Neutrophil (primary cell): ENCODE data around the gene TRABD2A.

Experiments used
- H3K27ac ChIP-seq: fragments of 200-600 bp; sonication (generic); 2 replicates; pipeline ENCODE4 v1.5.1; 2016; ENCODE audit warnings: mild to moderate bottlenecking, moderate library complexity
- H3K27me3 ChIP-seq: fragments of 200-600 bp; sonication (generic); 2 replicates; pipeline ENCODE4 v1.6.0; 2016; ENCODE audit warnings: mild to moderate bottlenecking
- H3K36me3 ChIP-seq: fragments of 200-600 bp; sonication (generic); 2 replicates; pipeline ENCODE4 v1.5.1; 2017
- H3K4me1 ChIP-seq, 2 experiments: fragments of 200-600 bp in 1 of 2; sonication (generic) in 1 of 2; 1 replicate in 1 of 2; 2 replicates in 1 of 2; pipeline versions ENCODE4 v1.5.1 to v1.6.1; 2013 to 2016; ENCODE audit warnings: low read depth in 1 of 2, low read length in 1 of 2, mild to moderate bottlenecking in 1 of 2, moderate library complexity in 1 of 2; ENCODE audit not compliant: control insufficient read depth in 1 of 2, insufficient read depth in 1 of 2
- H3K4me3 ChIP-seq, 2 experiments: fragments of 200-600 bp in 1 of 2; sonication (generic) in 1 of 2; 1 replicate in 1 of 2; 2 replicates in 1 of 2; pipeline ENCODE4 v1.5.1; 2013 to 2016; ENCODE audit warnings: low read depth in 1 of 2, low read length in 1 of 2, mild to moderate bottlenecking in 1 of 2, moderate library complexity in 1 of 2
- H3K9me3 ChIP-seq: fragments of 200-600 bp; sonication (generic); 2 replicates; pipeline ENCODE4 v1.5.1; 2016
- CTCF ChIP-seq: fragments of 200-600 bp; sonication (generic); IDR thresholded peaks from 2 replicates; pipeline ENCODE4 v1.5.1; 2016; ENCODE audit warnings: antibody characterized with exemption

The TRABD2A gene

GRCh38 chr2:84901593-84902120, 20.8 kb upstream of the TRABD2A start:
- Histone ChIP-seq H3K27me3 (peaks cover 17% of the 10 kb centered on the region), H3K36me3 (no peaks in the 10 kb centered on the region), H3K4me3 (no peak overlapping the region), H3K27ac (no peak overlapping the region), H3K9me3 (no peaks in the 10 kb centered on the region), H3K4me1 (peaks cover 13 to 18% of the 10 kb centered on the region in 2 experiments)
- TF ChIP-seq CTCF: no peak

- peaks cover 17% of the 10 kb centered on the region for H3K27me3 ChIP-seq
- no peak for TF ChIP-seq CTCF
- peaks cover 6 to 13% of the 10 kb centered on the region in 2 experiments for H3K4me1 ChIP-seq
- no peak overlapping the region for H3K4me3 ChIP-seq
- no peaks in the 10 kb centered on the region for H3K9me3 ChIP-seq
- no peaks in the 10 kb centered on the region for H3K36me3 ChIP-seq
- H3K27ac ChIP-seq: no peak overlapping the region
These were observed 20.1 kb upstream of the TRABD2A start for GRCh38 chr2:84900971-84901370.

GRCh38 chr2:84899304-84900204, 18.7 kb upstream of the TRABD2A start:
- TF ChIP-seq CTCF: no peak
- peaks cover 11% of the 10 kb centered on the region for H3K27me3 ChIP-seq
- peaks cover under 1 to 14% of the 10 kb centered on the region in 2 experiments for H3K4me1 ChIP-seq
- H3K36me3 ChIP-seq: no peaks in the 10 kb centered on the region
- H3K9me3 ChIP-seq: no peaks in the 10 kb centered on the region
- H3K27ac ChIP-seq: no peak overlapping the region
- no peak overlapping the region for H3K4me3 ChIP-seq

GRCh38 chr2:84897773-84898172, 16.9 kb upstream of the TRABD2A start:
- TF ChIP-seq CTCF: no peak
- Histone ChIP-seq H3K4me3 (no peak overlapping the region), H3K27me3 (peaks cover 4% of the 10 kb centered on the region), H3K9me3 (no peaks in the 10 kb centered on the region), H3K27ac (no peak overlapping the region), H3K36me3 (no peaks in the 10 kb centered on the region), H3K4me1 (peaks cover 0 to 21% of the 10 kb centered on the region in 2 experiments)

GRCh38 chr2:84896567-84896966, 15.7 kb upstream of the TRABD2A start:
- peaks cover 0 to 21% of the 10 kb centered on the region in 2 experiments for H3K4me1 ChIP-seq
- no peak for TF ChIP-seq CTCF
- H3K27ac ChIP-seq: no peak overlapping the region
- H3K9me3 ChIP-seq: no peaks in the 10 kb centered on the region
- H3K36me3 ChIP-seq: no peaks in the 10 kb centered on the region
- peaks cover 2% of the 10 kb centered on the region for H3K27me3 ChIP-seq
- H3K4me3 ChIP-seq: no peak overlapping the region
